ENCODE results near the gene VAT1L. TPM values are rescaled to one million over a fixed set of nuclear protein-coding genes. Genes with fewer than 3 reads are reported as not detected.

VAT1L gene
- total and polyA plus RNA-seq, 2 experiments from 2014 or later = 3.1 to 5.9 TPM

- no peak overlapping the region for H2AFZ ChIP-seq
- peak; percentile 90 for DNase-seq (ENCODE audit: low spot score)
- no peak overlapping the region for H3K27ac ChIP-seq
- H3K79me2 ChIP-seq = no peaks in the 10 kb centered on the region
- no peaks in the 10 kb centered on the region for H3K36me3 ChIP-seq (replicated peaks; ENCODE audit: insufficient read depth, low read depth)
- H3K4me1 ChIP-seq (ENCODE audit: insufficient read depth) = peaks cover 12% of the 10 kb centered on the region
- H4K20me1 ChIP-seq (ENCODE audit: insufficient read depth, poor library complexity, severe bottlenecking) = no peaks in the 10 kb centered on the region
- H3K4me2 ChIP-seq = peak overlapping the region; percentile 45
- 22% methylated on average over 11 of the region's 11 CpGs for WGBS (ENCODE audit: low lambda C conversion rate, missing lambda C conversion rate)
- TF ChIP-seq CTCF (IDR thresholded peaks at IDR 0.05; ENCODE audit: poor library complexity) (peak; percentile 92), EZH2 (IDR thresholded peaks at IDR 0.05; ENCODE audit: borderline replicate concordance) (no peak)
- H3K4me3 ChIP-seq = no peak overlapping the region
- H3K9me2 ChIP-seq (replicated peaks; ENCODE audit: insufficient read depth) = no peaks in the 10 kb centered on the region
- H3K27me3 ChIP-seq = no peaks in the 10 kb centered on the region
- H3K9me3 ChIP-seq (ENCODE audit: low read depth) = no peaks in the 10 kb centered on the region
Observed at GRCh38 chr16:78002915-78003538, 214.7 kb downstream of the VAT1L start.

GRCh38 chr16:78004517-78004916, 216.2 kb downstream of the VAT1L start:
- no peak overlapping the region for H2AFZ ChIP-seq
- no peak overlapping the region for H3K4me2 ChIP-seq
- peak; percentile 11 for DNase-seq (ENCODE audit: low spot score)
- 88% methylated on average over 4 of the region's 4 CpGs for WGBS (ENCODE audit: low lambda C conversion rate, missing lambda C conversion rate)
- H3K27me3 ChIP-seq = no peaks in the 10 kb centered on the region
- no peaks in the 10 kb centered on the region for H4K20me1 ChIP-seq (ENCODE audit: insufficient read depth, poor library complexity, severe bottlenecking)
- H3K4me3 ChIP-seq = no peak overlapping the region
- no peaks in the 10 kb centered on the region for H3K36me3 ChIP-seq (replicated peaks; ENCODE audit: insufficient read depth, low read depth)
- H3K4me1 ChIP-seq (ENCODE audit: insufficient read depth) = peaks cover 12% of the 10 kb centered on the region
- no peaks in the 10 kb centered on the region for H3K79me2 ChIP-seq
- TF ChIP-seq EZH2 (IDR thresholded peaks at IDR 0.05; ENCODE audit: borderline replicate concordance) = no peak
- TF ChIP-seq EZH2phosphoT487 (IDR thresholded peaks at IDR 0.05; ENCODE audit: low read depth, severe bottlenecking, unreplicated experiment) = no peak
- TF ChIP-seq CTCF (IDR thresholded peaks at IDR 0.05; ENCODE audit: poor library complexity) = no peak
- no peak overlapping the region for H3K27ac ChIP-seq
- no peaks in the 10 kb centered on the region for H3K9me3 ChIP-seq (ENCODE audit: low read depth)
- no peaks in the 10 kb centered on the region for H3K9me2 ChIP-seq (replicated peaks; ENCODE audit: insufficient read depth)

- Histone ChIP-seq H2AFZ (no peak overlapping the region), H3K4me2 (no peak overlapping the region), H3K4me3 (no peak overlapping the region), H3K9me2 (replicated peaks; ENCODE audit: insufficient read depth) (no peaks in the 10 kb centered on the region), H3K36me3 (replicated peaks; ENCODE audit: insufficient read depth, low read depth) (no peaks in the 10 kb centered on the region), H3K9me3 (ENCODE audit: low read depth) (no peaks in the 10 kb centered on the region), H3K79me2 (no peaks in the 10 kb centered on the region), H3K27me3 (no peaks in the 10 kb centered on the region), H4K20me1 (ENCODE audit: insufficient read depth, poor library complexity, severe bottlenecking) (no peaks in the 10 kb centered on the region), H3K4me1 (ENCODE audit: insufficient read depth) (peaks cover 10% of the 10 kb centered on the region), H3K27ac (no peak overlapping the region)
- no peak for DNase-seq (ENCODE audit: low spot score)
- TF ChIP-seq EZH2 (IDR thresholded peaks at IDR 0.05; ENCODE audit: borderline replicate concordance) (no peak), EZH2phosphoT487 (IDR thresholded peaks at IDR 0.05; ENCODE audit: low read depth, severe bottlenecking, unreplicated experiment) (no peak), CTCF (IDR thresholded peaks at IDR 0.05; ENCODE audit: poor library complexity) (no peak)
- 84% methylated on average over 5 of the region's 5 CpGs for WGBS (ENCODE audit: low lambda C conversion rate, missing lambda C conversion rate)
Observed at GRCh38 chr16:78005881-78006280, 217.5 kb downstream of the VAT1L start.
